ENCODE data around the gene USP9Y.

USP9Y gene

GRCh38 chrY:12808046-12808445 is 107.0 kb downstream of the USP9Y start:
- no peak for DNase-seq

GRCh38 chrY:12809034-12809433 is 108.0 kb downstream of the USP9Y start:
- DNase-seq = no peak

GRCh38 chrY:12823408-12823807 is 122.4 kb downstream of the USP9Y start:
- no peak for DNase-seq

- no peak for DNase-seq
Measured at GRCh38 chrY:12826791-12827190, 125.8 kb downstream of the USP9Y start.

- DNase-seq = no peak
Measured at GRCh38 chrY:12833284-12833683, 132.3 kb downstream of the USP9Y start.

- DNase-seq = no peak
Measured at GRCh38 chrY:12837550-12837949, 136.5 kb downstream of the USP9Y start.

GRCh38 chrY:12841368-12841767 is 140.3 kb downstream of the USP9Y start:
- DNase-seq = no peak

GRCh38 chrY:12846793-12847192 is 145.8 kb downstream of the USP9Y start:
- no peak for DNase-seq

GRCh38 chrY:12855791-12856275 is 154.8 kb downstream of the USP9Y start:
- DNase-seq = no peak

- no peak for DNase-seq
Measured at GRCh38 chrY:12867960-12868359, 166.9 kb downstream of the USP9Y start.

GRCh38 chrY:12896973-12897372 is 195.9 kb downstream of the USP9Y start:
- no peak for DNase-seq

- DNase-seq = no peak
Measured at GRCh38 chrY:12898604-12899003, 197.6 kb downstream of the USP9Y start.

- DNase-seq = no peak
Measured at GRCh38 chrY:12904618-12905516, 203.8 kb downstream of the USP9Y start, which contains the start of gene DDX3Y. Gene DDX3Y, plus strand, starts transcription at chrY:12904868. Its CDS starts 69 bp downstream, at chrY:12904937.

GRCh38 chrY:12905517-12905872 is 204.5 kb downstream of the USP9Y start:
- DNase-seq = no peak

GRCh38 chrY:12905895-12906294 is 204.9 kb downstream of the USP9Y start:
- no peak for DNase-seq
